HepG2 (cell line): ENCODE data around the gene TUBB2B. TPM values are rescaled to one million over a fixed set of nuclear protein-coding genes. Genes with fewer than 3 reads are reported as not detected.

Source experiments
- ARNTL ChIP-seq: sonication (generic); formaldehyde crosslinking; IDR thresholded peaks from 2 replicates; pipeline ENCODE4 v1.4.0; 2020; ENCODE audit warnings: mild to moderate bottlenecking, missing genetic modification reagents
- CBX5 ChIP-seq: sonication (generic); formaldehyde crosslinking; IDR thresholded peaks from 2 replicates; pipeline ENCODE4 v1.4.0; 2020; ENCODE audit warnings: missing genetic modification reagents, borderline replicate concordance
- KDM2A ChIP-seq: sonication (generic); formaldehyde crosslinking; IDR thresholded peaks from 2 replicates; pipeline ENCODE4 v1.4.0; 2020; ENCODE audit warnings: low read depth, missing genetic modification reagents, borderline replicate concordance
- MYNN ChIP-seq: sonication (generic); formaldehyde crosslinking; IDR thresholded peaks from 2 replicates; pipeline ENCODE4 v1.4.0; 2020; ENCODE audit warnings: mild to moderate bottlenecking, low read depth, missing genetic modification reagents
- RBM22 ChIP-seq: fragments of 200-400 bp; formaldehyde crosslinking; optimal IDR thresholded peaks from 2 replicates; pipeline ENCODE3; 2017; ENCODE audit warnings: mild to moderate bottlenecking, low read length, moderate library complexity
- RCOR2 ChIP-seq: IDR thresholded peaks from 2 replicates; pipeline ENCODE4 v1.6.1; 2016; ENCODE audit warnings: missing biosample characterization, missing genetic modification reagents
- ZNF431 ChIP-seq: sonication (generic); formaldehyde crosslinking; IDR thresholded peaks from 2 replicates; pipeline ENCODE4 v1.9.0; 2022; ENCODE audit warnings: missing genetic modification reagents, low read depth, mild to moderate bottlenecking, borderline replicate concordance
- ZNF501 ChIP-seq: sonication (generic); formaldehyde crosslinking; IDR thresholded peaks from 2 replicates; pipeline ENCODE4 v1.5.1; 2020; ENCODE audit warnings: mild to moderate bottlenecking, moderate library complexity, missing genetic modification reagents
- ZNF598 ChIP-seq: sonication (generic); formaldehyde crosslinking; IDR thresholded peaks from 2 replicates; pipeline ENCODE4 v1.5.1; 2020; ENCODE audit warnings: mild to moderate bottlenecking, missing genetic modification reagents, borderline replicate concordance
- ZNF792 ChIP-seq: IDR thresholded peaks from 2 replicates; pipeline ENCODE4 v1.6.1; 2016
- polyA plus RNA-seq, 8 experiments: library from polyadenylated mRNA; depleted of rRNA in 3 of 8; stranded (reverse) in 7 of 8; unstranded in 1 of 8; fragments of >200 nt; fragmentation: Illumina TruSeq in 4 of 8; extraction: Trizol in 4 of 8; gene quantifications; 2 replicates each; pipeline versions ENCODE4 v1.2.1 to v1.2.3, GENCODE V29; 2011 to 2016; ENCODE audit warnings: low read depth in 4 of 8, missing spikeins in 1 of 8, mixed read lengths in 1 of 8; ENCODE audit not compliant: insufficient read depth in 1 of 8
- total RNA-seq, 5 experiments: library from RNA; depleted of rRNA; stranded (reverse); fragments of >200 nt; fragmentation: Illumina TruSeq; extraction: Trizol; gene quantifications; 2 replicates each; pipeline ENCODE4 v1.2.3, GENCODE V29; 2016; ENCODE audit warnings: low read depth in 1 of 5
- TF ChIP-seq, protein P1 (sequence below): sonication (generic); formaldehyde crosslinking; IDR thresholded peaks from 2 replicates; pipeline ENCODE4 v1.4.0; 2020; ENCODE audit warnings: mild to moderate bottlenecking, low read depth, missing genetic modification reagents
- TF ChIP-seq, protein P2 (sequence below): sonication (generic); formaldehyde crosslinking; IDR thresholded peaks from 2 replicates; pipeline ENCODE4 v1.9.0; 2021; ENCODE audit warnings: missing genetic modification reagents, mild to moderate bottlenecking, borderline replicate concordance
- TF ChIP-seq, protein P3 (sequence below): sonication (generic); formaldehyde crosslinking; IDR thresholded peaks from 2 replicates; pipeline ENCODE4 v1.4.0; 2020; ENCODE audit warnings: mild to moderate bottlenecking, missing genetic modification reagents, borderline replicate concordance
- TF ChIP-seq, protein P4 (sequence below): sonication (generic); formaldehyde crosslinking; IDR thresholded peaks from 2 replicates; pipeline ENCODE4 v1.8.0; 2022; ENCODE audit warnings: missing genetic modification reagents, low read depth, mild to moderate bottlenecking, borderline replicate concordance
- TF ChIP-seq, protein P5 (sequence below): sonication (generic); formaldehyde crosslinking; IDR thresholded peaks from 2 replicates; pipeline ENCODE4 v1.4.0; 2020; ENCODE audit warnings: mild to moderate bottlenecking, missing genetic modification reagents
- TF ChIP-seq, protein P6 (sequence below): sonication (generic); formaldehyde crosslinking; IDR thresholded peaks from 2 replicates; pipeline ENCODE4 v1.8.0; 2022; ENCODE audit warnings: missing genetic modification reagents, mild to moderate bottlenecking, inconsistent platforms, borderline replicate concordance
- TF ChIP-seq, protein P7 (sequence below): sonication (generic); formaldehyde crosslinking; IDR thresholded peaks from 2 replicates; pipeline ENCODE4 v1.5.1; 2020; ENCODE audit warnings: missing genetic modification reagents, mild to moderate bottlenecking, borderline replicate concordance

TUBB2B gene
- total and polyA plus RNA-seq, 2 of the 13 experiments (the other 11 are each of a cell fraction or from before 2014, with no cell fraction given) = 10.3 to 23.6 TPM

DNA sequence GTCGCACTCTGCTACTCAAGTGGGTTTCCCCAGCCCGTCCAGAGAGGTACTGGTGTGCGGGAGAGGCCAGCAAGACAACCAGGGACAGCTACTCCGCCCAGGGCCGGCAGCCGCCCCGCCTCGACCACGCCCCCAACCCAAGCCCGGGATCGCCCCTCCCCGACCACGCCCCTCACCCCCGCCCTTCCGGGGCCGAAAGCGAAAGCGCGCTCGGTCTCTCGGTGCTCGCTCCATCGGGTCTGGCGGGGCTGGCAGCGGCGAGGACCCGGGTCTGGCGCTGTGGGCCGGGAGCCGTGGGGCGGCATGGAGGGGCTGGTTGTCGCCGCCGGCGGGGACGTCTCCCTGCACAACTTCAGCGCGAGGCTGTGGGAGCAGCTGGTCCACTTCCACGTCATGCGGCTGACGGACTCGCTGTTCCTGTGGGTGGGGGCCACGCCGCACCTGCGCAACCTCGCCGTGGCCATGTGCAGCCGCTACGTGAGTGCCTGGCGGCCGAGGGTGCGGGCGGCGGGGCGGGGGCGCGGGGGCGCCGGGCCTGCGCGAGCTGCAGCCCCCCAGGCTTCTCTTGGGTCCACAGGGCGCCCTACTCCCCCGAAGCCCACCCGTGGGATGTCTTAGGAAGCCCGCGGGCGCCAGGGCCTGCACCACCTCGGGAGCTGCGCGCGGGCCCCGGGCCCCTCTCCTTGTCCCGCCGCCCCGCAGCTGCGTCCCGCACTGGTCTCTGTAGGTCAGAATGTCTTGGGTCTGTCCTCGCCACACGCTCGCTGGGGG lies 31.5 kb upstream of the TUBB2B start, which contains the start of gene PSMG4 (continued):
- TF ChIP-seq, protein P1, sequence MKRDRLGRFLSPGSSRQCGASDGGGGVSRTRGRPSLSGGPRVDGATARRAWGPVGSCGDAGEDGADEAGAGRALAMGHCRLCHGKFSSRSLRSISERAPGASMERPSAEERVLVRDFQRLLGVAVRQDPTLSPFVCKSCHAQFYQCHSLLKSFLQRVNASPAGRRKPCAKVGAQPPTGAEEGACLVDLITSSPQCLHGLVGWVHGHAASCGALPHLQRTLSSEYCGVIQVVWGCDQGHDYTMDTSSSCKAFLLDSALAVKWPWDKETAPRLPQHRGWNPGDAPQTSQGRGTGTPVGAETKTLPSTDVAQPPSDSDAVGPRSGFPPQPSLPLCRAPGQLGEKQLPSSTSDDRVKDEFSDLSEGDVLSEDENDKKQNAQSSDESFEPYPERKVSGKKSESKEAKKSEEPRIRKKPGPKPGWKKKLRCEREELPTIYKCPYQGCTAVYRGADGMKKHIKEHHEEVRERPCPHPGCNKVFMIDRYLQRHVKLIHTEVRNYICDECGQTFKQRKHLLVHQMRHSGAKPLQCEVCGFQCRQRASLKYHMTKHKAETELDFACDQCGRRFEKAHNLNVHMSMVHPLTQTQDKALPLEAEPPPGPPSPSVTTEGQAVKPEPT (CRISPR knock-in tag) = peak; percentile 88
- TF ChIP-seq, protein P2, sequence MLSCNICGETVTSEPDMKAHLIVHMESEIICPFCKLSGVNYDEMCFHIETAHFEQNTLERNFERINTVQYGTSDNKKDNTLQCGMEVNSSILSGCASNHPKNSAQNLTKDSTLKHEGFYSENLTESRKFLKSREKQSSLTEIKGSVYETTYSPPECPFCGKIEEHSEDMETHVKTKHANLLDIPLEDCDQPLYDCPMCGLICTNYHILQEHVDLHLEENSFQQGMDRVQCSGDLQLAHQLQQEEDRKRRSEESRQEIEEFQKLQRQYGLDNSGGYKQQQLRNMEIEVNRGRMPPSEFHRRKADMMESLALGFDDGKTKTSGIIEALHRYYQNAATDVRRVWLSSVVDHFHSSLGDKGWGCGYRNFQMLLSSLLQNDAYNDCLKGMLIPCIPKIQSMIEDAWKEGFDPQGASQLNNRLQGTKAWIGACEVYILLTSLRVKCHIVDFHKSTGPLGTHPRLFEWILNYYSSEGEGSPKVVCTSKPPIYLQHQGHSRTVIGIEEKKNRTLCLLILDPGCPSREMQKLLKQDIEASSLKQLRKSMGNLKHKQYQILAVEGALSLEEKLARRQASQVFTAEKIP (CRISPR knock-in tag) = no peak
- TF ChIP-seq, protein P3, sequence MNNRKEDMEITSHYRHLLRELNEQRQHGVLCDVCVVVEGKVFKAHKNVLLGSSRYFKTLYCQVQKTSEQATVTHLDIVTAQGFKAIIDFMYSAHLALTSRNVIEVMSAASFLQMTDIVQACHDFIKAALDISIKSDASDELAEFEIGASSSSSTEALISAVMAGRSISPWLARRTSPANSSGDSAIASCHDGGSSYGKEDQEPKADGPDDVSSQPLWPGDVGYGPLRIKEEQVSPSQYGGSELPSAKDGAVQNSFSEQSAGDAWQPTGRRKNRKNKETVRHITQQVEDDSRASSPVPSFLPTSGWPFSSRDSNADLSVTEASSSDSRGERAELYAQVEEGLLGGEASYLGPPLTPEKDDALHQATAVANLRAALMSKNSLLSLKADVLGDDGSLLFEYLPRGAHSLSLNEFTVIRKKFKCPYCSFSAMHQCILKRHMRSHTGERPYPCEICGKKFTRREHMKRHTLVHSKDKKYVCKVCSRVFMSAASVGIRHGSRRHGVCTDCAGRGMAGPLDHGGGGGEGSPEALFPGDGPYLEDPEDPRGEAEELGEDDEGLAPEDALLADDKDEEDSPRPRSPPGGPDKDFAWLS (CRISPR knock-in tag) = peak; percentile 97
- TF ChIP-seq KDM2A (peak; percentile 95), RBM22 (no peak), CBX5 (CRISPR knock-in tag) (peak; percentile 85), ZNF792 (CRISPR knock-in tag) (peak; percentile 84; the same call in 1 of the 2 replicates), ARNTL (CRISPR knock-in tag) (peak; percentile 83), ZNF598 (CRISPR knock-in tag) (no peak), ZNF431 (CRISPR knock-in tag) (no peak), RCOR2 (CRISPR knock-in tag) (peak; percentile 64; the same call in 1 of the 2 replicates), ZNF501 (CRISPR knock-in tag) (peak; percentile 34), MYNN (no peak)
- TF ChIP-seq, protein P4, sequence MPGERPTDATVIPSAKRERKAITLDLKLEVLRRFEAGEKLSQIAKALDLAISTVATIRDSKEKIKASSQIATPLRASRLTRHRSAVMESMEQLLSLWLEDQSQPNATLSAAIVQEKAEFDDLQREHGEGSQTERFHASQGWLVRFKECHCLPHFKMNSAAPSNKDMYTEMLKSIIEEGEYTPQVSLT (CRISPR knock-in tag) = no peak
- TF ChIP-seq, protein P5, sequence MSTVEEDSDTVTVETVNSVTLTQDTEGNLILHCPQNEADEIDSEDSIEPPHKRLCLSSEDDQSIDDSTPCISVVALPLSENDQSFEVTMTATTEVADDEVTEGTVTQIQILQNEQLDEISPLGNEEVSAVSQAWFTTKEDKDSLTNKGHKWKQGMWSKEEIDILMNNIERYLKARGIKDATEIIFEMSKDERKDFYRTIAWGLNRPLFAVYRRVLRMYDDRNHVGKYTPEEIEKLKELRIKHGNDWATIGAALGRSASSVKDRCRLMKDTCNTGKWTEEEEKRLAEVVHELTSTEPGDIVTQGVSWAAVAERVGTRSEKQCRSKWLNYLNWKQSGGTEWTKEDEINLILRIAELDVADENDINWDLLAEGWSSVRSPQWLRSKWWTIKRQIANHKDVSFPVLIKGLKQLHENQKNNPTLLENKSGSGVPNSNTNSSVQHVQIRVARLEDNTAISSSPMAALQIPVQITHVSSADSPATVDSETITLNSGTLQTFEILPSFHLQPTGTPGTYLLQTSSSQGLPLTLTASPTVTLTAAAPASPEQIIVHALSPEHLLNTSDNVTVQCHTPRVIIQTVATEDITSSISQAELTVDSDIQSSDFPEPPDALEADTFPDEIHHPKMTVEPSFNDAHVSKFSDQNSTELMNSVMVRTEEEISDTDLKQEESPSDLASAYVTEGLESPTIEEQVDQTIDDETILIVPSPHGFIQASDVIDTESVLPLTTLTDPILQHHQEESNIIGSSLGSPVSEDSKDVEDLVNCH (CRISPR knock-in tag) = peak; percentile 87; the same call in 1 of the 2 replicates
- TF ChIP-seq, protein P6, sequence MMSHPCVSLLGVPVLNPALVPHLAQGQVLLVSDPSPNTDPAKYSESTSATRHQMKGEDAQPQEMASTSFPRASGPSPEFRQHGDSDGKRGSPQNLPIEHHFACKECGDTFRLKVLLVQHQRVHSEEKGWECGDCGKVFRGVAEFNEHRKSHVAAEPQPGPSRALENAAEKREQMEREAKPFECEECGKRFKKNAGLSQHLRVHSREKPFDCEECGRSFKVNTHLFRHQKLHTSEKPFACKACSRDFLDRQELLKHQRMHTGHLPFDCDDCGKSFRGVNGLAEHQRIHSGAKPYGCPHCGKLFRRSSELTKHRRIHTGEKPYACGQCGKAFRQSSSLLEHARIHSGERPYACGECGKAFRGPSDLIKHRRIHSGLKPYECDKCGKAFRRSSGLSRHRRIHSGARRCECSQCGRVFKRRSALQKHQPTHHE (CRISPR knock-in tag) = peak; percentile 89; the same call in 1 of the 2 replicates
- TF ChIP-seq, protein P7, sequence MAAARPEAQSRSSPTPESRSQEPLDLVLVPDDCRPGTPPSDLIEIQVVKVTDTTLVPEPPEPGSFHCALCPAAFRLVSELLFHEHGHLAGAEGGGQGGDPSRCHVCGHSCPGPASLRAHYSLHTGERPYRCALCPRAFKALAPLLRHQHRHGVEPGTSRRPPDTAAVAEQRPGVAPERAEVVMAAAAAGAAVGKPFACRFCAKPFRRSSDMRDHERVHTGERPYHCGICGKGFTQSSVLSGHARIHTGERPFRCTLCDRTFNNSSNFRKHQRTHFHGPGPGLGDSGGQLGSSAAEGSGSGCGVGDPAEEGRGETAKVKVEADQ = 0 out of 2 replicates have a peak, but pooled peaks have one; percentile 50
